Activated T-cell treated with anti-CD3 and anti-CD28 coated beads, Interleukin-2, amount 50 U/mL, for 24 hours (primary cell): ENCODE data around the gene ALG5.

ENCODE experiments used
- DNase-seq: peaks from one replicate; pipeline ENCODE4 v3.0.0-alpha.2; 2020
- H3K27ac Mint-ChIP-seq: 2 replicates; pipeline ENCODE4 v1.8.0; 2020; ENCODE audit warnings: mild to moderate bottlenecking, mixed read lengths
- H3K27me3 Mint-ChIP-seq: 2 replicates; pipeline ENCODE4 v1.8.0; 2020; ENCODE audit warnings: mixed read lengths
- H3K36me3 Mint-ChIP-seq: 2 replicates; pipeline ENCODE4 v1.8.0; 2020; ENCODE audit warnings: low read depth, mixed read lengths
- H3K4me1 Mint-ChIP-seq: 2 replicates; pipeline ENCODE4 v1.8.0; 2020; ENCODE audit warnings: low read depth, mixed read lengths
- H3K4me3 Mint-ChIP-seq: 2 replicates; pipeline ENCODE4 v1.8.0; 2020; ENCODE audit warnings: mild to moderate bottlenecking, moderate library complexity, mixed read lengths
- H3K9me3 Mint-ChIP-seq: 2 replicates; pipeline ENCODE4 v1.8.0; 2020; ENCODE audit warnings: mixed read lengths

The ALG5 gene

DNA sequence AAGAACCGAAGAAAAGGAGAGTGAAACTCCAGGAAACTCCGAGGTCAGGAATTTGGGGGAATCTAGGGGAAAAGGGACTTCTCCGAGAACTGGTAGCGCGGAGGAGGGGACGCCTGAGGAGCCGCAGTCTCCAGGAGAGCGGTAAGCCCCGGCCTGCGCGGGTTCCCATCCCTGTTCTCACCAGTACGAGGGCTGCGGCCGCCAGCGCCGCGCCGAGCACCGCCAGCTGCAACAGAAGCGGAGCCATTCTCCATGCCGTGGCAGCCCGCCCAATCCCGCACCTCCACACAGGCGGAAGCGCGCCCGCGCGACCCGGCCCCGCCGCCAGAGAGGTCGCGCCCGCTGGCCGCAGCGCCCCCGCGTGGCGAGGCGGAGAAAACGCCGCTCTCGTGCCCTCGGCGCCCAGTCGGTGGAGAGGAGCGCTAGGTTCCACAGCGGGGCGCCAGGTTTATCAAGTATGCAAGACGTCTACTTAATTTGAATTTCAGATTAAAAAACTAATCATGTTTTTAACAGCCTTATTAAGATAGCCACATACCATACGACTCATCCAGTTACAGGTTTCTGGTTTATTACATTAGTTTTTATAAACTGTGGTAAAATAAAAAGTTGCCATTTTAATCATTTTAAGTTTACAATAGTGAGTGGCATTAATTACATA is at the start of gene ALG5:
TSS of gene ALG5 (minus strand) at position 287 of the 661 bp plus-strand sequence. CDS start at position 247, 40 bp downstream.
- peak; percentile 97 for DNase-seq
- Mint-ChIP-seq H3K27ac (peak within 1 kb of the TSS; percentile 100), H3K4me3 (peak within 1 kb of the TSS; percentile 100), H3K9me3 (no peaks in the 10 kb centered on the region), H3K36me3 (peaks cover 88% of the 10 kb centered on the region), H3K4me1 (peaks cover 45% of the 10 kb centered on the region), H3K27me3 (no peaks in the 10 kb centered on the region)

- Mint-ChIP-seq H3K9me3 (no peaks in the 10 kb centered on the region), H3K4me1 (peaks cover 29% of the 10 kb centered on the region), H3K4me3 (no peak overlapping the region), H3K36me3 (peaks cover 75% of the 10 kb centered on the region), H3K27me3 (no peaks in the 10 kb centered on the region), H3K27ac (no peak overlapping the region)
- no peak for DNase-seq
Measured at GRCh38 chr13:37047846-37048245, 48.7 kb upstream of the ALG5 start.

- Mint-ChIP-seq H3K27ac (no peak overlapping the region), H3K27me3 (no peaks in the 10 kb centered on the region), H3K4me3 (no peak overlapping the region), H3K4me1 (peaks cover 22% of the 10 kb centered on the region), H3K9me3 (no peaks in the 10 kb centered on the region), H3K36me3 (peaks cover 75% of the 10 kb centered on the region)
- DNase-seq = no peak
Measured at GRCh38 chr13:37047032-37047431, 47.9 kb upstream of the ALG5 start.

GRCh38 chr13:37046062-37046461 is 46.9 kb upstream of the ALG5 start:
- Mint-ChIP-seq H3K9me3 (no peaks in the 10 kb centered on the region), H3K36me3 (peaks cover 75% of the 10 kb centered on the region), H3K27me3 (no peaks in the 10 kb centered on the region), H3K4me1 (peaks cover 14% of the 10 kb centered on the region), H3K4me3 (no peak overlapping the region), H3K27ac (no peak overlapping the region)
- no peak for DNase-seq

DNA sequence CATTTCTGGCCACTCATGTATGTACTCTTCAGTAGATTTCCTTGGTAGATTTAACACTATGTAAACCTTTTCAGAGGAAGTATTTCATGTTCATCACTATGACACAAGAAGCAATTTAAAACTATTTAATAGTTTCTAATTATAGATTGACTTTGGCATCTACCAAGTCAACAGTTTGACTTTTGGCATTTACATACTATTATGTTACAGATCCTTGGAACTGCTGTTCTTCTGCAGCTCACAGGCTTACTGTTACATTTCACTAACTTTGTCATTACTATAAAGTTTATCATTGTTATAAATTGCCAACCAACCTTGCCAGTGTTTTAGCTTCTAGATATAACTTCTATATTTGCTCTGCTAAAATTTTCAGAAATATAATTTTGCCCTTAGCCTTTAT is 41.6 kb upstream of the ALG5 start:
- no peaks in the 10 kb centered on the region for H3K9me3 Mint-ChIP-seq
- peaks cover 89% of the 10 kb centered on the region for H3K36me3 Mint-ChIP-seq
- H3K4me3 Mint-ChIP-seq = no peak overlapping the region
- no peaks in the 10 kb centered on the region for H3K27me3 Mint-ChIP-seq
- H3K27ac Mint-ChIP-seq = no peak overlapping the region
- peaks cover 1% of the 10 kb centered on the region for H3K4me1 Mint-ChIP-seq
- no peak for DNase-seq

DNA sequence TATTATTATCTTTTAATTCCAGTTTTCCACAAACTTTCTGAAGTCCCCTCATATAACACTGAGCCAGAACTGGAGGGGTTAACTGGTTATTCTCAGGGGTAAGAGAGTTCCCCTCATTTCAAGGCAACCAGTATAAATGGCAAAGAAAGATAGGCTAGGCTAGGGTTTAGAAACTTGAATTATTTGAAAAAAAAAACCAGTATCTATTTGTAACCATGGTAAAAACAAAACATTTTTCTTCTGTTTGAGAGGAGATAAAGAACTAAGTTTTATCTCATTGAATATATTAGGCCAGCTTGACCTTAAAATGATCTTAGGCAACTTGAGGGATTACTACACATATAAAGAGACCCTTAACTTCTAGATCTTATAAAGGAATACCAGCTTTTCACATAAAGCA is 40.8 kb upstream of the ALG5 start:
- Mint-ChIP-seq H3K36me3 (peaks cover 93% of the 10 kb centered on the region), H3K9me3 (no peaks in the 10 kb centered on the region), H3K27ac (no peak overlapping the region), H3K27me3 (no peaks in the 10 kb centered on the region), H3K4me1 (peaks cover 1% of the 10 kb centered on the region), H3K4me3 (no peak overlapping the region)
- no peak for DNase-seq

DNA sequence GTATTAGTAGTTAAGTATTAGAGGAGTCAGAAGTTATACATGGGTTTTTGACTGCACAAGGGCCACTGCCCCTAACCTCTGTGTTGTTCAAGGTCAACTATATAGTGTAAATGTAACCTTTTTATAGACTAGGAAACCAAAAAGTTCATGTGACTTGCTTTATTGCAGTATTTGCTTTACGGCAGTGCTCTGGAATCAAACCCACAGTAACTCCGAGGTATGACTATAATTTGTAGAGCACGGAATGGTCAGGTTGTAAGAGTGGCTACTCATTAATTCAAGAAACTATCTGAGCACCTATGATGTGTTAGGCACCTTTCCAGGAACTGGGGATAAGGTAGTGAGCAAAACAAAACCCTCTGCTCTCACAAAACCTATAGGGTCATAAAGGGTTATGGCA is 38.1 kb upstream of the ALG5 start:
- Mint-ChIP-seq H3K27ac (no peak overlapping the region), H3K4me1 (no peaks in the 10 kb centered on the region), H3K27me3 (no peaks in the 10 kb centered on the region), H3K36me3 (peaks cover 97% of the 10 kb centered on the region), H3K9me3 (no peaks in the 10 kb centered on the region), H3K4me3 (no peak overlapping the region)
- no peak for DNase-seq

DNA sequence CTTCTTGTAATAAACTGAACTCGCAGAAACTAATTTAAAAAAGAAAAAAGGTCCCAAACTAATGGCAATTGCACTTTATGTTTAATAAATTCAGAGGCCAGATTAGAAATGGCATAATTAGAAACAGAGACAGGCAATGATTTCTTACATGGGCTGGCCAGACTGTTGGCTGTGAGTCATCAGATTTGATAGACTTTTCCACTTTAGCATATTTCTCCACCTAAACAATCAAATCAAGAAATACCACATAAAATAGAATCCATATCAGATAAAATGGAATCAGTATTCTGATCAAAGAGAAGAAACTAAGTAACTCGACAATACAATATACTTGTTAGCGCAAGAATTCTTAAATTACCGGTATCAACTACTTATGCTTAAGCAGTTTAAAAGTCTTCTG is 30.5 kb upstream of the ALG5 start:
- Mint-ChIP-seq H3K4me3 (no peak overlapping the region), H3K27me3 (no peaks in the 10 kb centered on the region), H3K27ac (peak overlapping the region; percentile 26), H3K9me3 (no peaks in the 10 kb centered on the region), H3K36me3 (peaks cover 75% of the 10 kb centered on the region), H3K4me1 (peaks cover 2% of the 10 kb centered on the region)
- DNase-seq = no peak

DNA sequence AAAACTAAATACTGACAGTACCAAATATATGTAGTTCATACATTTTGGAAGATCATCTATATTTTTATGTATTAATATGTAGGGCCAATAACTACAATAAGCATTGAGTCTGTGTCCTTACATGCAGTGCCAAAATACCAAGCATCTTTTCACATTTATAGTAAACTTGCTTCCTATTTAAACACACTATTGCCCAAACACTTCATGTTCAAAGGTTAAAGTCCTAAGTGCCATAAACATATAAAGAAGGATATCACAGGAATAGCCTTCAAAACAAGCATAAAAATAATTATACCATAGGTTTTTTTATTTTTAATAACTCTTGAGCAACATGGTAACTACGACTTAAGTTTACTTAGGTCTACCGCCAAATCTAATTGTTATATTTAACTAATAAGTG is 28.5 kb upstream of the ALG5 start:
- Mint-ChIP-seq H3K4me3 (no peak overlapping the region), H3K27me3 (no peaks in the 10 kb centered on the region), H3K4me1 (peaks cover 3% of the 10 kb centered on the region), H3K9me3 (no peaks in the 10 kb centered on the region), H3K36me3 (peaks cover 72% of the 10 kb centered on the region), H3K27ac (no peak overlapping the region)
- no peak for DNase-seq

GRCh38 chr13:37026771-37027170 is 27.6 kb upstream of the ALG5 start:
- H3K27me3 Mint-ChIP-seq = no peaks in the 10 kb centered on the region
- no peak overlapping the region for H3K4me3 Mint-ChIP-seq
- H3K9me3 Mint-ChIP-seq = no peaks in the 10 kb centered on the region
- no peak for DNase-seq
- peaks cover 3% of the 10 kb centered on the region for H3K4me1 Mint-ChIP-seq
- peaks cover 72% of the 10 kb centered on the region for H3K36me3 Mint-ChIP-seq
- no peak overlapping the region for H3K27ac Mint-ChIP-seq

DNA sequence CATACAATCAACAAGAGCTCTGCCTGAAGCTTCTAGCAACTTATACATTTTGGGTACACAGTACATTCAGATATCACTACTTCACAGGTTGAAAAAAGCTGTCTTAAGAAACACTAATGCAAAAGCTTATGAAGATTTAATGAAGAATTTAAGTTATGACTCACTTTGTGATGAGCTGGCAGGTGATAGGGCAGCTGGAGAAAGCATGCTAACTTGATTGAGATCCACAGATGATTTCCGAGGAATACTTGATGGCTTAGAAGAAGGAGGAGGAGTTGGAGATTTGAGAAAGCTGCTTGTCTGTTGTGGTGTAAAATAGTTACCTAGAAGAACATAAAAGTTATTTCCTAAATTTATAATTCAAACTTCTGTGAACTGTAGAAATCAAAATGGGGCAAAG is 24.7 kb upstream of the ALG5 start:
- peaks cover 1% of the 10 kb centered on the region for H3K4me1 Mint-ChIP-seq
- peak overlapping the region; percentile 11 for H3K27ac Mint-ChIP-seq
- no peak overlapping the region for H3K4me3 Mint-ChIP-seq
- H3K9me3 Mint-ChIP-seq = no peaks in the 10 kb centered on the region
- no peaks in the 10 kb centered on the region for H3K27me3 Mint-ChIP-seq
- no peak for DNase-seq
- H3K36me3 Mint-ChIP-seq = peaks cover 75% of the 10 kb centered on the region

- no peak overlapping the region for H3K27ac Mint-ChIP-seq
- peaks cover 1% of the 10 kb centered on the region for H3K4me1 Mint-ChIP-seq
- peaks cover 90% of the 10 kb centered on the region for H3K36me3 Mint-ChIP-seq
- no peak overlapping the region for H3K4me3 Mint-ChIP-seq
- H3K27me3 Mint-ChIP-seq = no peaks in the 10 kb centered on the region
- no peak for DNase-seq
- no peaks in the 10 kb centered on the region for H3K9me3 Mint-ChIP-seq
Measured at GRCh38 chr13:37014609-37015008, 15.5 kb upstream of the ALG5 start.

- Mint-ChIP-seq H3K4me3 (no peak overlapping the region), H3K4me1 (peaks cover 7% of the 10 kb centered on the region), H3K27me3 (no peaks in the 10 kb centered on the region), H3K9me3 (no peaks in the 10 kb centered on the region), H3K27ac (peak overlapping the region; percentile 37), H3K36me3 (peaks cover 95% of the 10 kb centered on the region)
- DNase-seq = no peak
Measured at GRCh38 chr13:37011788-37012187, 12.6 kb upstream of the ALG5 start.

- H3K27ac Mint-ChIP-seq = peak overlapping the region; percentile 73
- H3K4me1 Mint-ChIP-seq = peaks cover 12% of the 10 kb centered on the region
- no peaks in the 10 kb centered on the region for H3K9me3 Mint-ChIP-seq
- no peak overlapping the region for H3K4me3 Mint-ChIP-seq
- no peaks in the 10 kb centered on the region for H3K27me3 Mint-ChIP-seq
- peaks cover 97% of the 10 kb centered on the region for H3K36me3 Mint-ChIP-seq
- DNase-seq = no peak
Measured at GRCh38 chr13:37011002-37011401, 11.9 kb upstream of the ALG5 start.

GRCh38 chr13:37010424-37010823 is 11.3 kb upstream of the ALG5 start:
- Mint-ChIP-seq H3K9me3 (no peaks in the 10 kb centered on the region), H3K27ac (peak overlapping the region; percentile 73), H3K27me3 (no peaks in the 10 kb centered on the region), H3K36me3 (peaks cover 97% of the 10 kb centered on the region), H3K4me1 (peaks cover 15% of the 10 kb centered on the region), H3K4me3 (no peak overlapping the region)
- DNase-seq = no peak

DNA sequence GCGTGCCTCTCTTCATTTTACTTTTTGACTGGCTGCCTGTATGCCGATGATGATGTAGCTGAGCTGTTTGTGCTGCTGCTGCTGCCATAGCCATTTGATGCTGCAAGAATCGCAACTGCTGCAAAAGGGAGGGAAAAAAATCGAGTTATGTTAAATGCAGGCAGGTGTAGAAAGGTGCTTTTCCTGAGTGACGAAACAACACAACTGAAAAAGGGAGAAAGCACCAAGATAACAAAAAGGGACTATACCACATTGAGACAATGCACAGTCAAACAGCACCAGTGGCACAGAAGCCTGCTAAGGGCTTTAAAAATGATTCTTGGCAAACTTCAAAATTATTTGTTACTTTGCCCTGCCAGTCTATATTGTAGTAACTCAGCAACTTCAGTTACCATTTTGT is 10.6 kb upstream of the ALG5 start:
- H3K9me3 Mint-ChIP-seq = no peaks in the 10 kb centered on the region
- H3K36me3 Mint-ChIP-seq = peaks cover 97% of the 10 kb centered on the region
- H3K4me3 Mint-ChIP-seq = no peak overlapping the region

More for the DNA sequence above, 10.6 kb upstream of the ALG5 start:
- no peak for DNase-seq
- Mint-ChIP-seq H3K4me1 (peaks cover 15% of the 10 kb centered on the region), H3K27me3 (no peaks in the 10 kb centered on the region), H3K27ac (peak overlapping the region; percentile 76)
